ENCODE measurements around the gene LINC00237. TPM values are rescaled to one million over a fixed set of nuclear protein-coding genes. Genes with fewer than 3 reads are reported as not detected.

Gene LINC00237
- polyA plus RNA-seq, 2 of the 4 experiments (the other 2 are of a cell fraction): not detected

DNA sequence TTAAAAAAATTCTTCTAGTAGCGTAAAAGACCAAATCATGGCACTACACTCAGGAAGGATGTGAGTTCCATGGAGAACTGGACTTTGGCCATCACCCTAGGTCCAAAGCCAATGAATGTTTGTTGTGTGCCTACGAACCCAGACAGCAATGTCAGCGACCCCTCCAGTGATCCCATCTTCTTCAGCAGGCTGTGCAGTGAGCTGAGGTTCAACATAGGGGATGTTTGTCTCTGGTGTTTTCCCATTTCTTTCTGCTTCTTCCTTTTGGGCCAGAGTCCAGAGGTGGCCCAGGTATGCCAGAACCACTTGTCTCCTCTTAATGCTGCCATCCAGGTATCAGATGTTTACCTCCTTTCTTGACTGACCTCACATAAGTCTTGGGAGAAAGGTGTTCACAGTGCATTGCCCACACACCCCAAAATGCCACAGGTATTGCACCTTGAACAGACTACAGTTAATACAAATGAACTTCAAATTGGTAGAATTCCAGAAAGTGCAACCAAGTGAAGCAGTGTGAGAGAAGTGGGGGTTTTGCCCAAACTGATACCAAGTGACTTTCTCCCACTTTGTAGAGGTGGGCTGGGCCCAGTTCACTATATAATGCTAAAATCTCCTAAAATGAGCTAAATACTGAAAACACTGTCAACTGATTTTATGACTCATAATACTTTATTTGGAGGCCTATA lies 33.9 kb upstream of the LINC00237 start:
- DNase-seq (ENCODE audit: low read depth in 1 of 2, low spot score in 1 of 2): no peak
- Histone ChIP-seq H3K27ac (no peak overlapping the region), H3K9me3 (no peaks in the 10 kb centered on the region), H3K4me3 (no peak overlapping the region), H3K4me1 (no peaks in the 10 kb centered on the region), H3K4me2 (no peak overlapping the region)
- CTCF ChIA-PET: interaction anchor here (0.8 to 1.1 kb wide), 3 partner anchors 9 to 365 kb away, joined by 3 to 4 read pairs (median 3); no protein-coding TSS in a partner anchor
- no peak for FAIRE-seq
- WGBS (ENCODE audit: missing lambda C conversion rate): 42% methylated on average over 3 of the region's 3 CpGs
- POLR2A ChIA-PET: no interaction called here
- no peak for ATAC-seq
- no peak for TF ChIP-seq HOXB5 (CRISPR knock-in tag; IDR thresholded peaks at IDR 0.05)
- TF ChIP-seq GATA3 (IDR thresholded peaks at IDR 0.05; ENCODE audit: borderline replicate concordance): no peak
- no peak for TF ChIP-seq FOSL2 (IDR thresholded peaks at IDR 0.05)
- TF ChIP-seq FOSL2 (CRISPR knock-in tag; IDR thresholded peaks at IDR 0.05): 0 out of 2 replicates have a peak, but pooled peaks have one; percentile 6
- no peak for TF ChIP-seq POLR2AphosphoS2 (conservative IDR thresholded peaks at IDR 0.05; ENCODE audit: low read length)

DNA sequence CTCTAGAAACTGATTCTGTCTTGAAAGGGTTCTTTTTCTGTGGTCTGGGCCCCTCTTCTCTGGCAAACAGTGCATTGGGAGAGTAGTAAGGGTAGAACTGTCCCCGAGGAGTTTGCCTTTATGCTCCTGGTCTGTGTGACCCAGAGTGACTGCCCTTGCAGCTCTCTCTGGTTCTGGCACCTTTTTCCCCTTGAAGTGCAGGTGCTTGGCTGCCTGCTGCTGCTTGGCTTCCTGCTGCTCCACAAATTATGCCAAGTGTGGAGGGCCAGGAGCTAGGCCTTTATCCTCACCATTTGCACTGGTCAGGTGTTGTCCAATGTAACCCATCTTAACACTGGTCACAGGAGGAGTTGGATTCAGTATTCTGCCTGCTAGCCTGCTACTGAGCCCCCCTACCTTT lies 30.9 kb upstream of the LINC00237 start:
- TF ChIP-seq NFE2L2 (conservative IDR thresholded peaks at IDR 0.05; ENCODE audit: low read length): no peak
- TF ChIP-seq CBX2 (IDR thresholded peaks at IDR 0.05; ENCODE audit: borderline replicate concordance, low read depth): no peak
- no peak for TF ChIP-seq MAZ (IDR thresholded peaks at IDR 0.05; ENCODE audit: borderline replicate concordance, low read depth, low read length)
- no peak for TF ChIP-seq FOXS1 (CRISPR knock-in tag; IDR thresholded peaks at IDR 0.05)
- no peak for TF ChIP-seq MAFK (IDR thresholded peaks at IDR 0.05; ENCODE audit: partially characterized antibody)
- no peak for TF ChIP-seq KDM5A (IDR thresholded peaks at IDR 0.05)
- no peak for TF ChIP-seq RNF2 (IDR thresholded peaks at IDR 0.05; ENCODE audit: borderline replicate concordance, low read depth)
- TF ChIP-seq, protein P1, sequence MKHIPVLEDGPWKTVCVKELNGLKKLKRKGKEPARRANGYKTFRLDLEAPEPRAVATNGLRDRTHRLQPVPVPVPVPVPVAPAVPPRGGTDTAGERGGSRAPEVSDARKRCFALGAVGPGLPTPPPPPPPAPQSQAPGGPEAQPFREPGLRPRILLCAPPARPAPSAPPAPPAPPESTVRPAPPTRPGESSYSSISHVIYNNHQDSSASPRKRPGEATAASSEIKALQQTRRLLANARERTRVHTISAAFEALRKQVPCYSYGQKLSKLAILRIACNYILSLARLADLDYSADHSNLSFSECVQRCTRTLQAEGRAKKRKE (CRISPR knock-in tag; IDR thresholded peaks at IDR 0.05; ENCODE audit: low read depth): no peak
- TF ChIP-seq USF2 (IDR thresholded peaks at IDR 0.05): no peak
- no peak for TF ChIP-seq ZNF302 (CRISPR knock-in tag; IDR thresholded peaks at IDR 0.05)
- TF ChIP-seq E2F6 (IDR thresholded peaks at IDR 0.05; ENCODE audit: borderline replicate concordance, low read depth): no peak
- TF ChIP-seq KDM1A (IDR thresholded peaks at IDR 0.05; ENCODE audit: low read depth): no peak
- TF ChIP-seq, protein P2, sequence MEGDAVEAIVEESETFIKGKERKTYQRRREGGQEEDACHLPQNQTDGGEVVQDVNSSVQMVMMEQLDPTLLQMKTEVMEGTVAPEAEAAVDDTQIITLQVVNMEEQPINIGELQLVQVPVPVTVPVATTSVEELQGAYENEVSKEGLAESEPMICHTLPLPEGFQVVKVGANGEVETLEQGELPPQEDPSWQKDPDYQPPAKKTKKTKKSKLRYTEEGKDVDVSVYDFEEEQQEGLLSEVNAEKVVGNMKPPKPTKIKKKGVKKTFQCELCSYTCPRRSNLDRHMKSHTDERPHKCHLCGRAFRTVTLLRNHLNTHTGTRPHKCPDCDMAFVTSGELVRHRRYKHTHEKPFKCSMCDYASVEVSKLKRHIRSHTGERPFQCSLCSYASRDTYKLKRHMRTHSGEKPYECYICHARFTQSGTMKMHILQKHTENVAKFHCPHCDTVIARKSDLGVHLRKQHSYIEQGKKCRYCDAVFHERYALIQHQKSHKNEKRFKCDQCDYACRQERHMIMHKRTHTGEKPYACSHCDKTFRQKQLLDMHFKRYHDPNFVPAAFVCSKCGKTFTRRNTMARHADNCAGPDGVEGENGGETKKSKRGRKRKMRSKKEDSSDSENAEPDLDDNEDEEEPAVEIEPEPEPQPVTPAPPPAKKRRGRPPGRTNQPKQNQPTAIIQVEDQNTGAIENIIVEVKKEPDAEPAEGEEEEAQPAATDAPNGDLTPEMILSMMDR (IDR thresholded peaks at IDR 0.05): no peak
- CTCF ChIA-PET: interaction anchor here (2.5 kb wide), 1 partner anchor 99 kb away, joined by 7 read pairs; no protein-coding TSS in a partner anchor
- WGBS (ENCODE audit: missing lambda C conversion rate): 91% methylated on average over 1 of the region's 1 CpG
- POLR2A ChIA-PET: no interaction called here
- DNase-seq (ENCODE audit: low read depth in 1 of 2, low spot score in 1 of 2) (no peak), FAIRE-seq (no peak), ATAC-seq (no peak)
- Histone ChIP-seq H3K4me2 (no peak overlapping the region), H3K9me3 (no peaks in the 10 kb centered on the region), H3K4me1 (no peaks in the 10 kb centered on the region), H3K27ac (no peak overlapping the region), H3K4me3 (no peak overlapping the region)

Measured in A549 (cell line).